Fibroblast of lung (primary cell): ENCODE results near the gene ECT2.
A peak's percentile ranks its signal among the peaks of the same experiment; 100 is the strongest.

Experiments
- CTCF ChIP-seq, 2 donors: IDR thresholded peaks in 1 of 2; conservative IDR thresholded peaks in 1 of 2; 1 replicate in 1 of 2; 2 replicates in 1 of 2; pipeline ENCODE4 v1.5.1; 2011 to 2012; ENCODE audit warnings: low read length in 2 of 2, control low read depth in 1 of 2, inconsistent platforms in 1 of 2, low read depth in 1 of 2, mild to moderate bottlenecking in 1 of 2
- EZH2 ChIP-seq: IDR thresholded peaks from 2 replicates; pipeline ENCODE4 v1.5.1; 2012; ENCODE audit warnings: low read length, control low read depth, mild to moderate bottlenecking; ENCODE audit errors: missing control alignments

DNA sequence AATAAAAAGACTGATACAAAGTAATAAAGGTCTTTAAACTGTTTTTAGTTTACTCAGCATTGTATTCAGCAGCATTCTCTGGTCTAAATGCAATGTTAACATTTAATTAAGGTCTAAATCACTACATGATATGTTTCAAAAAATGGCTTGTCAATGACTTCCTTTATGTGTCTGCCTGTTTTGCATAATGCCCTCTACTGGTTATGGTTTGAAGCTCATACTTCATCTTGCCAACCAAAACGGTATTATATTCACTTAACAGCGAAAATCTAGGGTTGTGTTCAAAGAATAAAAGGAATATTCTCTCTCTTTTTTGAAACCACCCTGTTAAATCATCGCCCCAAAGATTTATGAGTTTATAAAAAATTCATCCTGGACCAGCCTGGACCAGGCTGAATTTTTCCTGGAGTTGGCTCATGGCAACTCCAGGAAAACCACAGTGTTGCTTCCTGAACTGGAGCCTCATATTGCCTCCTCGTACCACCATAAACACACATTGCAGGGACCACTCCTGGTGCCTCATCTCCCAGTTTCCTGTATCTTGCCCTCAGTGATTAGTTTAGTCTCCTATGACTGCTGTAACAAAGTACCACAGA lies 32.9 kb upstream of the ECT2 start:
- TF ChIP-seq CTCF (conservative IDR thresholded peaks at IDR 0.05 in 1 of 2, IDR thresholded peaks at IDR 0.05 in 1 of 2; ENCODE audit: low read depth in 1 of 2, low read length in 2 of 2) (peak in 1 of 2 donors; percentile 36), EZH2 (no peak)
